GM12892 (cell line): ENCODE data around the gene NCOR2.

Experiments
- POLR2A ChIP-seq: IDR thresholded peaks from 2 replicates; pipeline ENCODE4 v1.6.1; 2011; ENCODE audit warnings: low read depth, low read length, control low read depth
- POLR2AphosphoS5 ChIP-seq: IDR thresholded peaks from 2 replicates; pipeline ENCODE4 v1.6.1; 2011; ENCODE audit warnings: low read depth, low read length, control low read depth
- TAF1 ChIP-seq: IDR thresholded peaks from 2 replicates; pipeline ENCODE4 v1.6.1; 2011; ENCODE audit warnings: low read depth, mild to moderate bottlenecking, control low read depth, low read length, borderline replicate concordance

DNA sequence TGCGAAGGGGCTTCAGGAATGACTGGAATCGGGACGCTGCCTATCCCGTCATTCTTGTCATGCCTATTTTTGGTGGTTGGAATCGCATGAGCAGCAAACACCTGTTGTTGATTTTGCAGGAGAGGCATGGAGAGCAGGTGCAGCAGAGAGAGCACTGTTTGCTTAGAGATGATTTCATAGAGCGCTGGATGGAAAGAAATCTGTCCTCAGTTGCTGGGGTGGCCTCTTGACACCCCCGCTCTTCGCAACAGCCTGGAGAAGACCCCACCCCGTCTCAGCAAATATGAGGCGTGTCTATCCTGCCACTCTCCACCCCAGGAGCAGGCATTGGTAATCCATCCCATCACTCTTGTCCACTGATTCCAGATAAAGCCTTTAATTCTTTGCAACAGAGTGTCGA, 19.3 kb upstream of the NCOR2 start:
- TF ChIP-seq POLR2A (no peak), TAF1 (no peak), POLR2AphosphoS5 (no peak)
